Neural cell (in vitro differentiated cells): ENCODE results near the gene IQGAP2. TPM values are rescaled to one million over a fixed set of nuclear protein-coding genes. Genes with fewer than 3 reads are reported as not detected.

Experiments used
- H2AFZ ChIP-seq: fragments of 200-600, 300-800 bp; sonication (generic), shearing (Covaris generic); 2 replicates; pipeline ENCODE4 v1.6.0; 2014; ENCODE audit warnings: low read depth, mild to moderate bottlenecking, antibody characterized with exemption, low read length, moderate library complexity
- H3F3A ChIP-seq: fragments of 200-600 bp; shearing (Covaris generic); 2 replicates; pipeline ENCODE4 v1.6.1; 2016; ENCODE audit warnings: mild to moderate bottlenecking, moderate library complexity, mixed read lengths, antibody characterized with exemption, low read length; ENCODE audit not compliant: insufficient read depth, poor library complexity, severe bottlenecking
- H3K27ac ChIP-seq: fragments of 200-600, 300-800 bp; sonication (generic), shearing (Covaris generic); 2 replicates; pipeline ENCODE4 v1.5.1; 2014; ENCODE audit warnings: mild to moderate bottlenecking, low read length, moderate library complexity
- H3K27me3 ChIP-seq: fragments of 300-800, 200-600 bp; sonication (generic), shearing (Covaris generic); 2 replicates; pipeline ENCODE4 v1.6.0; 2014; ENCODE audit warnings: mild to moderate bottlenecking, low read depth, low read length, moderate library complexity; ENCODE audit not compliant: insufficient read depth
- H3K36me3 ChIP-seq: fragments of 300-800, 200-600 bp; sonication (generic), shearing (Covaris generic); 2 replicates; pipeline ENCODE4 v1.5.1; 2014; ENCODE audit warnings: mild to moderate bottlenecking, antibody characterized with exemption, low read length, moderate library complexity; ENCODE audit not compliant: insufficient read depth
- H3K4me2 ChIP-seq: fragments of 300-800, 200-600 bp; sonication (generic), shearing (Covaris generic); 2 replicates; pipeline ENCODE4 v1.6.0; 2014; ENCODE audit warnings: mild to moderate bottlenecking, low read length
- H3K4me3 ChIP-seq: fragments of 300-800, 200-600 bp; sonication (generic), shearing (Covaris generic); 2 replicates; pipeline ENCODE4 v1.5.1; 2014; ENCODE audit warnings: mild to moderate bottlenecking, low read length, moderate library complexity
- H3K79me2 ChIP-seq: fragments of 200-600 bp; shearing (Covaris generic); replicated peaks from 2 replicates; pipeline ENCODE4 v1.6.0; 2014; ENCODE audit warnings: mild to moderate bottlenecking, low read length, moderate library complexity; ENCODE audit not compliant: insufficient read depth
- H3K9ac ChIP-seq: fragments of 300-800, 200-600 bp; sonication (generic), shearing (Covaris generic); 2 replicates; pipeline ENCODE4 v1.6.1; 2016; ENCODE audit warnings: mild to moderate bottlenecking, low read length, mixed read lengths
- H3K9me2 ChIP-seq: fragments of 200-600 bp; shearing (Covaris generic); 2 replicates; pipeline ENCODE4 v1.6.1; 2016; ENCODE audit warnings: mild to moderate bottlenecking, low read length, mixed read lengths; ENCODE audit not compliant: insufficient read depth
- H3K9me3 ChIP-seq: fragments of 200-600, 300-800 bp; sonication (generic), shearing (Covaris generic); 2 replicates; pipeline ENCODE4 v1.6.1; 2016; ENCODE audit warnings: mild to moderate bottlenecking, mixed run types, low read length, moderate library complexity, mixed read lengths
- H4K20me1 ChIP-seq: fragments of 200-600 bp; shearing (Covaris generic); 2 replicates; pipeline ENCODE4 v1.6.1; 2016; ENCODE audit warnings: mild to moderate bottlenecking, mixed run types; ENCODE audit not compliant: insufficient read depth
- EP300 ChIP-seq: fragments of 450-650 bp; conservative IDR thresholded peaks from 2 replicates; pipeline ENCODE4 v1.6.1; 2014; ENCODE audit warnings: antibody characterized with exemption, mild to moderate bottlenecking, moderate library complexity; ENCODE audit not compliant: poor library complexity, severe bottlenecking
- EZH2 ChIP-seq: fragments of 200-600, 300-800 bp; shearing (Covaris generic), sonication (generic); IDR thresholded peaks from 2 replicates; pipeline ENCODE4 v1.6.1; 2014; ENCODE audit warnings: antibody characterized with exemption, low read length, borderline replicate concordance, mild to moderate bottlenecking; ENCODE audit not compliant: insufficient read depth, poor library complexity, severe bottlenecking
- MXI1 ChIP-seq: fragments of 450-650 bp; conservative IDR thresholded peaks from 2 replicates; pipeline ENCODE4 v1.6.1; 2014; ENCODE audit warnings: antibody characterized with exemption, mild to moderate bottlenecking; ENCODE audit not compliant: poor library complexity, severe bottlenecking
- POLR2AphosphoS5 ChIP-seq: IDR thresholded peaks from 2 replicates; pipeline ENCODE4 v1.6.1; 2012
- RAD21 ChIP-seq: fragments of 450-650 bp; conservative IDR thresholded peaks from 2 replicates; pipeline ENCODE4 v1.6.1; 2014; ENCODE audit warnings: antibody characterized with exemption, mild to moderate bottlenecking, moderate library complexity
- REST ChIP-seq: IDR thresholded peaks from 2 replicates; pipeline ENCODE4 v1.6.1; 2012; ENCODE audit warnings: borderline replicate concordance
- SMC3 ChIP-seq: fragments of 450-650 bp; conservative IDR thresholded peaks from 2 replicates; pipeline ENCODE4 v1.6.1; 2014; ENCODE audit warnings: antibody characterized with exemption, mild to moderate bottlenecking, moderate library complexity; ENCODE audit not compliant: poor library complexity
- TAF1 ChIP-seq: IDR thresholded peaks from 2 replicates; pipeline ENCODE4 v1.6.1; 2012; ENCODE audit warnings: low read depth
- polyA plus RNA-seq: library from polyadenylated mRNA; depleted of rRNA; stranded (reverse); fragments of >200 nt; gene quantifications from 2 replicates; pipeline ENCODE4 v1.2.3, GENCODE V29; 2014
- TF ChIP-seq, protein P1 (sequence below): fragments of 450-650 bp; IDR thresholded peaks from 2 replicates; pipeline ENCODE4 v1.5.1; 2014; ENCODE audit warnings: antibody characterized with exemption, mild to moderate bottlenecking, moderate library complexity; ENCODE audit not compliant: poor library complexity, severe bottlenecking

Gene IQGAP2
- polyA plus RNA-seq, 1 donor from 2014 or later: 5.2 TPM

DNA sequence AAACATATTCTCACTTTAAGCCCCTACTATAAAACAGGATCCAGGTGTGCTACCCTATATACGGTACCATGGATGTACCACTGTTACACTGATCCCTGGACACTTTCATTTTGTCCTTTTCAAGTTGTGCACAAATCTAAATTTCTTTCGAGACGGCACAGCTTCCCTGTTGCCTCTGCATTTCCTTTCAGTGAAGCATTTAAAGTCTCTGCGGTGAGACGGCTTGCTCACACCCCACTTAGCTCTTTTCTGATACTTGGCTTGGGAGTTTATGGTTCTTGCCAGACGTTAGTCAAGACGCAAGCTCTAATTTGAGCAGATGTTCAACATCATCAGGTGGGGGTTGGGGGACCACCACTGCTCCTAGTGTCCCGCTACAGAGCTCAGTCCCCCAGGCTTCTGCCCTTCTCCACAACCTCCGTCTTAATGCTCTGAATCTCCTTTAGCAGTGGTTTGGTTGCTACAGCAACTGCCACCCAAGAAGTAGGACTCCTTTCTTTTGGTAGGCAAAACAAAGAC is 204.3 kb downstream of the IQGAP2 start:
- H3F3A ChIP-seq: no peaks in the 10 kb centered on the region
- no peaks in the 10 kb centered on the region for H3K9me3 ChIP-seq
- H2AFZ ChIP-seq: no peak overlapping the region
- no peaks in the 10 kb centered on the region for H3K9me2 ChIP-seq
- H3K9ac ChIP-seq: no peak overlapping the region
- H3K36me3 ChIP-seq: no peaks in the 10 kb centered on the region
- no peaks in the 10 kb centered on the region for H3K27me3 ChIP-seq
- H4K20me1 ChIP-seq: no peaks in the 10 kb centered on the region
- no peaks in the 10 kb centered on the region for H3K79me2 ChIP-seq
- no peak overlapping the region for H3K4me3 ChIP-seq
- H3K27ac ChIP-seq: no peak overlapping the region
- H3K4me2 ChIP-seq: no peak overlapping the region
- TF ChIP-seq TAF1 (no peak), EZH2 (no peak), REST (no peak)

- no peaks in the 10 kb centered on the region for H3K79me2 ChIP-seq
- H3K9me3 ChIP-seq: no peaks in the 10 kb centered on the region
- H3K36me3 ChIP-seq: no peaks in the 10 kb centered on the region
- no peaks in the 10 kb centered on the region for H3K9me2 ChIP-seq
- TF ChIP-seq RAD21: no peak
- no peak for TF ChIP-seq POLR2AphosphoS5
- no peak for TF ChIP-seq EP300
- no peak for TF ChIP-seq TAF1
- TF ChIP-seq EZH2: no peak
- no peak overlapping the region for H3K4me2 ChIP-seq
- H2AFZ ChIP-seq: no peak overlapping the region
- H3K27me3 ChIP-seq: no peaks in the 10 kb centered on the region
- H3K4me3 ChIP-seq: no peak overlapping the region
- no peaks in the 10 kb centered on the region for H3F3A ChIP-seq
- H3K27ac ChIP-seq: no peak overlapping the region
- no peak overlapping the region for H3K9ac ChIP-seq
- no peaks in the 10 kb centered on the region for H4K20me1 ChIP-seq
These were observed 205.7 kb downstream of the IQGAP2 start for GRCh38 chr5:76608833-76609232.

GRCh38 chr5:76610196-76610595 is 207.1 kb downstream of the IQGAP2 start:
- Histone ChIP-seq H3K27ac (no peak overlapping the region), H3K79me2 (no peaks in the 10 kb centered on the region), H3K4me2 (no peak overlapping the region), H3K36me3 (no peaks in the 10 kb centered on the region), H3K9me2 (no peaks in the 10 kb centered on the region), H4K20me1 (no peaks in the 10 kb centered on the region), H3K9ac (no peak overlapping the region), H3K27me3 (no peaks in the 10 kb centered on the region), H2AFZ (no peak overlapping the region), H3K9me3 (no peaks in the 10 kb centered on the region), H3K4me3 (no peak overlapping the region), H3F3A (no peaks in the 10 kb centered on the region)
- TF ChIP-seq RAD21 (no peak), EZH2 (no peak), SMC3 (no peak), POLR2AphosphoS5 (no peak), EP300 (no peak), TAF1 (no peak), REST (no peak), MXI1 (no peak)
- TF ChIP-seq, protein P1, sequence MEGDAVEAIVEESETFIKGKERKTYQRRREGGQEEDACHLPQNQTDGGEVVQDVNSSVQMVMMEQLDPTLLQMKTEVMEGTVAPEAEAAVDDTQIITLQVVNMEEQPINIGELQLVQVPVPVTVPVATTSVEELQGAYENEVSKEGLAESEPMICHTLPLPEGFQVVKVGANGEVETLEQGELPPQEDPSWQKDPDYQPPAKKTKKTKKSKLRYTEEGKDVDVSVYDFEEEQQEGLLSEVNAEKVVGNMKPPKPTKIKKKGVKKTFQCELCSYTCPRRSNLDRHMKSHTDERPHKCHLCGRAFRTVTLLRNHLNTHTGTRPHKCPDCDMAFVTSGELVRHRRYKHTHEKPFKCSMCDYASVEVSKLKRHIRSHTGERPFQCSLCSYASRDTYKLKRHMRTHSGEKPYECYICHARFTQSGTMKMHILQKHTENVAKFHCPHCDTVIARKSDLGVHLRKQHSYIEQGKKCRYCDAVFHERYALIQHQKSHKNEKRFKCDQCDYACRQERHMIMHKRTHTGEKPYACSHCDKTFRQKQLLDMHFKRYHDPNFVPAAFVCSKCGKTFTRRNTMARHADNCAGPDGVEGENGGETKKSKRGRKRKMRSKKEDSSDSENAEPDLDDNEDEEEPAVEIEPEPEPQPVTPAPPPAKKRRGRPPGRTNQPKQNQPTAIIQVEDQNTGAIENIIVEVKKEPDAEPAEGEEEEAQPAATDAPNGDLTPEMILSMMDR: no peak
